ENCODE measurements around the gene FAM241A.
A peak's percentile ranks its signal among the peaks of the same experiment; 100 is the strongest.

The FAM241A gene

DNA sequence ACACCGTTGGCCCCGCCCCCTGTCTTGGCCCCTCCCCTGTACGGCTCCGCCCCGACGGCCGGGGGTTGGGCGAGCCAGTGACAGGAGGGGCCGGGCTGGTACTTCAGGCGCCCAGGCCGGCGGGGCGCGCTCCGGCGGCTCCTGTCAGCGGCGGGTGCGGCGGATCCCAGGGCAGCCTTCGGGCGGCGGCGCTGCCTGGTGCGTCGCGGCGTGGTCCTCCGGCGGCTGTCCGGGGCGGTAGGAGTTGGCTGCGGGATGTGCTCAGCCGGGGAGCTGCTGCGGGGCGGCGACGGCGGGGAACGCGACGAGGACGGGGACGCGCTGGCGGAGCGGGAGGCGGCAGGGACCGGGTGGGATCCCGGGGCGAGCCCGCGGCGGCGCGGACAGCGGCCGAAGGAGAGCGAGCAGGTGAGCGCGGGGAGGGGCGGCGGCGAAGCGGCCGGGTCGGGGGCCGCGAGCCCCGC lies at the start of gene FAM241A:
Gene FAM241A, plus strand, starts transcription at position 129 of the 464 bp plus-strand sequence. Its CDS starts 127 bp downstream, at position 256.
- H3K27ac ChIP-seq: peak within 1 kb of the TSS; percentile 83
- TF ChIP-seq, protein P1, sequence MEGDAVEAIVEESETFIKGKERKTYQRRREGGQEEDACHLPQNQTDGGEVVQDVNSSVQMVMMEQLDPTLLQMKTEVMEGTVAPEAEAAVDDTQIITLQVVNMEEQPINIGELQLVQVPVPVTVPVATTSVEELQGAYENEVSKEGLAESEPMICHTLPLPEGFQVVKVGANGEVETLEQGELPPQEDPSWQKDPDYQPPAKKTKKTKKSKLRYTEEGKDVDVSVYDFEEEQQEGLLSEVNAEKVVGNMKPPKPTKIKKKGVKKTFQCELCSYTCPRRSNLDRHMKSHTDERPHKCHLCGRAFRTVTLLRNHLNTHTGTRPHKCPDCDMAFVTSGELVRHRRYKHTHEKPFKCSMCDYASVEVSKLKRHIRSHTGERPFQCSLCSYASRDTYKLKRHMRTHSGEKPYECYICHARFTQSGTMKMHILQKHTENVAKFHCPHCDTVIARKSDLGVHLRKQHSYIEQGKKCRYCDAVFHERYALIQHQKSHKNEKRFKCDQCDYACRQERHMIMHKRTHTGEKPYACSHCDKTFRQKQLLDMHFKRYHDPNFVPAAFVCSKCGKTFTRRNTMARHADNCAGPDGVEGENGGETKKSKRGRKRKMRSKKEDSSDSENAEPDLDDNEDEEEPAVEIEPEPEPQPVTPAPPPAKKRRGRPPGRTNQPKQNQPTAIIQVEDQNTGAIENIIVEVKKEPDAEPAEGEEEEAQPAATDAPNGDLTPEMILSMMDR (conservative IDR thresholded peaks at IDR 0.05; ENCODE audit: low read depth): no peak
- DNase-seq (ENCODE audit: low spot score): peak; percentile 96
- ChIA-PET CTCF (interaction anchor here (0.5 to 0.6 kb wide), 2 partner anchors 9 to 20 kb away, joined by 3 to 4 read pairs; no protein-coding TSS in a partner anchor), POLR2A (ENCODE audit: low non-redundant PET) (no interaction called here)

DNA sequence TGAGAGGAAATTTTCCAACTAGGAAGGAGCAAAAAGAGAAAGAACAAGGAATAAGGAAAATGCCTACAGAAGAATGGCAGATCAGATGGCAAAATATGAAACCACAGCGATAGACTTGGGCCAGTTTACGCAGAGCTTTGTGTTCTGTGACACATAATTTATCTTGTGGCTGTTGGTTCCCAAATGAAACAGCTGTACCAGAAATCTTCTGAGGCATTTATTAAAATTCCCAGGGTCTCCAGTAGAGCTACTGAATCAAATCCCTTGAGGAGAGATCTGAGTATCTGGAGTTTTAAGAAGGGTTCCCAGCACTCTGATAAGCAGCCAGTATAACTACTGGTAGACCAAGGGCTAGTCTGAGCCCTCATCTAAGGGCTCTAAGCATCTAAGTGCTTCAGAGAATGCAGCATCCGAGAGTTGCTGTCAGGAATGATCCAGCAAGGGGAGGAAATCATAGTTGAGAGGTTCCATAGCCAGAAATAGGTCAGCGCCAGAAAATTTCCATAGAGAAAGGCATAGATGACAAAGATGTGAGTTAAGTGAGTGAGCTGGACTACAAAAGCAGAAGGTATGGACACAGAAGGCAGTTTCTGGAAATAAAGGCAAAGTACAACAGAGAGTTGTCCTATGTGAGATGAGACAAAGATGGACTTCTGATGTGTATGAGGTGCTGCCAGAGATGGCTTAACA lies 46.3 kb upstream of the FAM241A start:
- POLR2A ChIA-PET (ENCODE audit: low non-redundant PET): no interaction called here
- CTCF ChIA-PET: interaction anchor here (0.6 to 2.6 kb wide), 9 partner anchors 15 to 1680 kb away, joined by 3 to 11 read pairs (median 4); no protein-coding TSS in a partner anchor
- DNase-seq (ENCODE audit: low spot score): no peak
- TF ChIP-seq, protein P1 (conservative IDR thresholded peaks at IDR 0.05; ENCODE audit: low read depth): no peak
- no peak overlapping the region for H3K27ac ChIP-seq

DNA sequence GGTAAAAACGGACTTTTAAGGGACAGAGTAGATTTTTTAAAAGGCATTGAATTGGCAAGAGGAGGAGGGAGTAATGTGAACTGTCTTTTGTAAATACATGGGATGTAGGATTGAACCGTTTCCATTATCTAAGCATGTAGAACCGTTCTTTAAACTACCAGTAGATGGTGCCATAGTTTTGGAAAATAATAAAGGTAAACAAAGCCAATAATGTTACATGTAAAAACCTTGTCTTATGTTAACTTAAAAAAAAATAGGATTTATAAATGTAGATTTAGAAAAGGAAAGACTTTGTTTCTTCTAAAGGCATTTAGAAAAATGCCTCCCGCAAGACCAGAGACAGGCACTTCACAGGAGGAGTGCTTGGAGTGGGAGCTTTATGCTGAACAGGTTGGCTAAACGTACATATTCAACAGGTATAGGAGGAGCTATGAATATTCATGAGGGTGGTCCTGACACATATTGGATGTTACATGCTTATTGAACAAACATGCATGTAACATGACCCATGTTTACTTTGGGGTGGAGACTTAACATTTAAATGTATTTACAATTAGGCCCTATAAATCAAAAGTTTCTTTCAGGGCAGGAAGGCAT lies 45.5 kb upstream of the FAM241A start:
- no peak overlapping the region for H3K27ac ChIP-seq
- ChIA-PET CTCF (interaction anchor here (0.6 to 2.6 kb wide), 9 partner anchors 16 to 1679 kb away, joined by 3 to 11 read pairs (median 4); no protein-coding TSS in a partner anchor), POLR2A (ENCODE audit: low non-redundant PET) (no interaction called here)
- DNase-seq (ENCODE audit: low spot score): peak; percentile 50
- TF ChIP-seq, protein P1 (conservative IDR thresholded peaks at IDR 0.05; ENCODE audit: low read depth): peak; percentile 67

DNA sequence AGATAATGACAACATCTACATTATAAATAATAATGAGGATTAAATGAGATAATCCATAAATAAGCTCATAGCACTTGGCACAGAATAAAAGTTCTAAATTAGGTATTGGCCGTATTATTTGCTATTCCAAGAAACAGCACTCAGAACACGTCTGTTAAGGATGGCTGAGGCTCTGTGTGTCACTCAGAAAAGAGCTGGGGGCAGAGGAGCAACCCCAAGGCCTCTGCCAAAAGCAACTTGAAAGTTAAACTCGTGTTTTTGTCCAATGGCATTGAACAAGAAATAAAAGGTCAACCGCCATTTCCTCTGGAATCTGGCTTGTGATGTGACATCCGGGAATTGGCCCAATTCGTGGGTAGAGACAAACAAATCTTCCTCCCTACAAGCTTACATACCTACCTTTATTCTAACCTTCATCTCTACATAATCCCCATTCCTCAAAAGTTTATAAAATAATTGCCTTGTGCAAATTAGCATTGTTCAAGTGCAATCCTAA lies 42.3 kb upstream of the FAM241A start:
- TF ChIP-seq, protein P1 (conservative IDR thresholded peaks at IDR 0.05; ENCODE audit: low read depth): no peak
- CTCF ChIA-PET: interaction anchor here (1.9 kb wide), 1 partner anchor 87 kb away, joined by 5 read pairs; no protein-coding TSS in a partner anchor
- H3K27ac ChIP-seq: no peak overlapping the region
- no peak for DNase-seq (ENCODE audit: low spot score)
- POLR2A ChIA-PET (ENCODE audit: low non-redundant PET): no interaction called here

DNA sequence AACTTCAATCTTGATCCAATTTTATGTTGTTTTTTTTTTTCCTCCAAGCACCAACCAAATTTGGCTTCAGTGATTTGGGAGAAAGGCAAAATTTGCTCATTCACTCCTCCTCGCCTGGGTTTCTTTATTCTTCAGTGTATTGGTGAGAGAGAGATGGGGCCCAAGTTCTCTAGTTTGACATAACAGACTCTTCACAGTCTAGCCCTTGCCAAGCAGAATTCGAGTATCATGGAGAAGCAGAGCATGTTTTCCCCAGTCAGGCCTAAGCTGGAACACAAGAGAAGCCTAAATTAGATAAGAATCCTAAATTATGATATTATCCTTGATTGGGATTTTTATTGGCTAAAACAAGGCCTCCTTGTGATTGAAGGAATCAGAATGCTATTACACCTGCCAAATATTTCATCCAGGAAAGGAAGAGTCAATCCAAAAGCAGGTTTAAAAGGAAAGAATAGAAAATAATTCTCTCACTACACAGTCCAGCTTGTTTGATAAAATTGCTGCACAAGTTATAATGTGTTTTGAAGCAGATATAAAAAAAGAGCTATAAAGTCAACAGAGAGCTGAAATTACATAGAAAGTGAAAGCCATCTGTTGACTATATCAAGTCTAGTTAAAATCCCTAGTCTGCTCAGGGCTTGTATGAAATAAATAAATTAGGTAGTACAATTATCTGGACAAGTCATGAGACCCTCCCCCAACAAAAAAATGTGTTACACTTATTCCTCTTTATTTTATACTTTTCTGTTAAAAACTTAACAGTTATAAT lies 39.9 kb upstream of the FAM241A start:
- ChIA-PET POLR2A (ENCODE audit: low non-redundant PET) (no interaction called here), CTCF (no interaction called here)
- TF ChIP-seq, protein P1 (conservative IDR thresholded peaks at IDR 0.05; ENCODE audit: low read depth): no peak
- no peak for DNase-seq (ENCODE audit: low spot score)
- H3K27ac ChIP-seq: no peak overlapping the region
